GM12864 (cell line): ENCODE data around the gene ECI1.

Experiments used
- DNase-seq: peaks from one replicate; pipeline ENCODE4 v3.0.0-alpha.2; 2011; ENCODE audit warnings: low read depth
- H3K4me3 ChIP-seq: 2 replicates; pipeline ENCODE4 v1.5.1; 2011; ENCODE audit warnings: mild to moderate bottlenecking, low read depth, low read length, control low read depth
- TF ChIP-seq, protein P1 (sequence below): IDR thresholded peaks from 2 replicates; pipeline ENCODE4 v1.5.1; 2011; ENCODE audit warnings: low read depth, mild to moderate bottlenecking, moderate library complexity, low read length, control low read depth, inconsistent platforms; ENCODE audit errors: missing control alignments

ECI1 gene

DNA sequence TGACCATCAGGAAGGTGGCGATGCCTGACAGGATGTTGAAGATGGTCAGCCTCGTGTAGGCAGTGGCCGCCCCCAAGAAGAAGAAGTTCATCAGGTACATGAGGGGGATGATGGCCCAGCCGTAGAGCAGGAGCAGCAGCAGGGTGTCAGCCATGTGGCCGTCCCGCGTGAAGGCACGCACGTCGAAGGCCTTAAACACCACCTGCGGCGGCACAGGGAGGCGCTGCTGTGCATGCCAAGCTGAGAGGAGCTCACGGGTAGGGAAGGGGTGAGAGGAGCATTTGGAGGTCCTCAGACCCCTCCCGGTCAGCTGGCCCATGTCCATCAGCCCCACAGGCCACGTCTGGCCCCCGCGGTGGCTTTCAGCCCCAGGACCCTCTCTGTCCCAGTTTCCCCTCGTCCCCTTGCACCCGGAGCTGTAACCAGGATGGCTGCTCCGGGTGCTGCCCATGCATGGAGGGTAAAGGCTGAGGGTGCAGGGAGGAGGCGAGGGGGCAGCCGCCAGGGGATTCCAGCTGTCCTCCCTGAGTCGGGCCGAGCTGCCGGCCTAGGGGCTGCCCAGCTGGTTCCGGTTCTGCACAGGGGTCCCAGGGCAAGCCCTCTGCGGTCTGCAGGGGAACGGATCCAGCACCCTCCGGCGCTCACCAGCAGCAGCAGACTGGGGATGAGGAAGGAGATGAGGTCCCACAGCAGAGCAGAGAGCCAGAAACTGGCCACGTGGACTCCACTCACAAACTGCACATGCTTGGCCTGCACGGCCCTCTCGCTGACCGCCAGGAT, 33.6 kb upstream of the ECI1 start:
- TF ChIP-seq, protein P1, sequence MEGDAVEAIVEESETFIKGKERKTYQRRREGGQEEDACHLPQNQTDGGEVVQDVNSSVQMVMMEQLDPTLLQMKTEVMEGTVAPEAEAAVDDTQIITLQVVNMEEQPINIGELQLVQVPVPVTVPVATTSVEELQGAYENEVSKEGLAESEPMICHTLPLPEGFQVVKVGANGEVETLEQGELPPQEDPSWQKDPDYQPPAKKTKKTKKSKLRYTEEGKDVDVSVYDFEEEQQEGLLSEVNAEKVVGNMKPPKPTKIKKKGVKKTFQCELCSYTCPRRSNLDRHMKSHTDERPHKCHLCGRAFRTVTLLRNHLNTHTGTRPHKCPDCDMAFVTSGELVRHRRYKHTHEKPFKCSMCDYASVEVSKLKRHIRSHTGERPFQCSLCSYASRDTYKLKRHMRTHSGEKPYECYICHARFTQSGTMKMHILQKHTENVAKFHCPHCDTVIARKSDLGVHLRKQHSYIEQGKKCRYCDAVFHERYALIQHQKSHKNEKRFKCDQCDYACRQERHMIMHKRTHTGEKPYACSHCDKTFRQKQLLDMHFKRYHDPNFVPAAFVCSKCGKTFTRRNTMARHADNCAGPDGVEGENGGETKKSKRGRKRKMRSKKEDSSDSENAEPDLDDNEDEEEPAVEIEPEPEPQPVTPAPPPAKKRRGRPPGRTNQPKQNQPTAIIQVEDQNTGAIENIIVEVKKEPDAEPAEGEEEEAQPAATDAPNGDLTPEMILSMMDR: no peak
- no peak for DNase-seq
- H3K4me3 ChIP-seq: no peak overlapping the region

DNA sequence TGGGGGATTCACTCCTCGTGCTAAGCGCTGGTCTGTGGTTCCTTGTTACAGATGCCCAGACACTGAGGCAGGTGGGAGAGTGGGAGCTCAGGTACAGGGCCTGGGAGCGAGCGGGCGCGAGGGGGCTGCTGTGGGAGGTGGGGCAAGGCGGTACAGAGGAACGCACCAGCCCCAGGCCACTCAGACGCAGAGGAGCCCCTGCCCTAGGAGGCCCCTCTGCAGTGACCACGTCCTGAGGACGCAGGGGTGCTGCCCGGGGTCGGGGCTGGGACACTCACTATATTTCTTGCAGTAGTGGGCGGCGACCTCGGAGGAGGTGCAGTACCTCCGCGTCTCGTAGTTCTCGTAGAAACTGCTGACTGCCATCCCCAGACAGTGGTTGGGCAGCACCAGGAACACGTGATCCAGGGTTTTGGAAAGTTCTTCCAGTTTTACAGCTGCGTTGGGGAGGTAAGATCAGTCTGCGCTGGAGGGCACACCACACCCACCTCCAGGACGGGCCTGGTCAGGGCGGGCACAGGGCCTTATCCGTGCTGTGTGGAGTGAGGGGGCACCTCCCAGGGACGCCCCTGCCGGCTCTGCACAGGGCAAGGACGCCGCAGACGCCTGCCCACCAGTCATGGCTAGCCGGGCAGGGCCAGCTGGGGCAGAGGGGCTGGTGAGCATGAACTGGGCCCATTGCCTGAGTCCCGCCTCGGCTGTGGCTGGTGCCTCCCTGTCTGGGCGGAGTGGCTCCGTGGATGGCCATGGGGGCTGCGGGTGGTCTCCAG, 32.8 kb upstream of the ECI1 start:
- no peak for DNase-seq
- H3K4me3 ChIP-seq: no peak overlapping the region

DNA sequence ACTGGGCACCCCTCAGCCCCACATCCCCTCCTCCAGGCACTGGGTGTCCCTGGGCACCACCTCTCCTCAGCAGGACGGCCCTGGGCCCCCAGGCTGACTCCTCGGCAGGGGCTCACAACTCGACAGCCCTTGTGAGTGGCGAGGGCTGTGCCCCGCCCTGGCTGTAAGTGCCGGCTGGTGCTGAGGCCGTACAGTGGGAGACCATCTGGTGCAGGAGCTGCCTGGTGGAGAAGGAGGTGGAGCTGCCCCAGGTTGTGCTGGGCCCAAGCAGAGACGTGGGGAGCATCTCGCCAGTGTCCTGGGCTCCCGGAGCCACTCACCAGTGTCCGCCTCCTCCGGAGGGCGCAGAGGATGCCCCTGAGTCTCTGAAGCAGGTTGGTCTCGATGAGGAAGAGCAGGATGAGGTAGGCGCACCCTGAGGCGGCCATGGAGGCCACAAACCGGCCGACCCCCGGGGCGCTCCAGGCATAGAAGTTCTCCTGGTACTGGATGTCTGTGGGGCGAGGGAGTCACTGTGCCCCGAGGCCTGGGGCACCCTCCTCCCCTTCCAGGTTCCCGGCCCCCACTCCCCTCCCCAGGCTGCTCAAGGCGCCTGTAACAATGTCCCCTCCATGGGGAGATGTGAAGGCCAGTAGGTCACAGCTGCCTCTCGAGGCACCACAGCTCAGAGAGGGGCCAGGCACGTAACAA, 31.6 kb upstream of the ECI1 start:
- H3K4me3 ChIP-seq: no peak overlapping the region
- TF ChIP-seq, protein P1: no peak
- no peak for DNase-seq

More for the DNA sequence above, 32.8 kb upstream of the ECI1 start:
- TF ChIP-seq, protein P1: no peak

DNA sequence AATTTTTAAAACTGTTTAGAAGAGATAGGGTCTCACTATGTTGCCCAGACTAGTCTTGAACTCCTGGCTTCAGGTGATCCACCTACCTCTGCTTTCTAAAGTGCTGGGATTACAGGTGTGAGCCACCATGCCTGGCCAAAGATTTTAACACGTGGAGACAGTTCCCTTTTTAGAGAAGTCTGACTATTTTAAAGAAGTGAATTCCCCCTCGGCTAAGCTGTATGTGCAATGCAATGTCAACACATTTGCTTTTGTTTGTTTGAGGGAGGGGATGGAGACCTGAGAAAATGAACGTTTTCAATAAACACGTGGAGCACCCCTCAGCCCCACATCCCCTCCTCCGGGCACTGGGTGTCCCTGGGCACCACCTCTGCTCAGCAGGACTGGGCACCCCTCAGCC, 30.9 kb upstream of the ECI1 start:
- H3K4me3 ChIP-seq: no peak overlapping the region
- TF ChIP-seq, protein P1: no peak
- DNase-seq: no peak

DNA sequence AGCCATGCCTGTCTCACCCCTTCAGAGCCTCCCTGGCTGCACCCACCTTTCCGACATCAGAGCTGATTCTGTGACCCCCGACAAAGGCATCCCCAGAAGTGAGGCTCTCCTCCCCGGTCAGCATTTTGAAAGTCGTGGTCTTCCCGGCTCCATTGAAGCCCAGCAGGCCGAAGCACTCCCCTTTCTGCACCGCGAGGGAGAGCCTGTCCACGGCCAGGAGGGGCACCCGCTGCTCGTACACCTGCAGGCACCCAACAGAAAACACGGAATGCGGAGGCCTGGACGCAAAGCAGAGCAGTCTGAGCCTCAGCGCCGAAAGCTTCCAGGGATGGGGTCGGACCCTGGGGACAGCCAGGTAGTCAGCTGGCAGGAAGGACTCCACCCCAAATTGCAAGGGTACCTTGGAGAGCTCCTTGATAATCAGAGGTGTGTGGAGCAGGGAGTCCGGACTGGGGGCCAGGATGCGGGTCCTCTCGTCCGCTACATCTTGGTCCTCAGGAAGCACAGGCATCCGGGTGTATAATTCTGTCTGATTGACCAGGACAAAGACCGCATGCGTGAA, 29.7 kb upstream of the ECI1 start:
- TF ChIP-seq, protein P1: no peak
- DNase-seq: no peak
- H3K4me3 ChIP-seq: no peak overlapping the region

DNA sequence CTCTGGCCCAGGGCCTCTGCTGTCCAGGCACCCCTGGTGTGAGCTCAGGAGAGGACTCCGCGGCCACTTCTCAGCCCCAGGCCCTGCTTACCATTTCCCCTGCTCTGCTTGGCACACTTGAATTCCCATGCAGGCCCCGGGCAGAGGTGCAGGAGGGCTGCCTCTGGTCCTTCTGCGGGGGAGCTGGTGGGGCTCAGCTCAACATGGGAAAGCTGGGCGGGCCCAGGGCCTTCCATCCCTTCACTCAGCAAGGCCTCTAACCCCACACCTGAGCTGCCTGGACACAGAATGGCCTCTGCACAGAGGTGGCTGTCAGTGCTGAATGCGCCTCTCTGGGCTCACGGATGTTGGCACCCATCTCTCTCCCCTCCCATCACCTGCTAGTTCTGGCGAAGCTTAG, 29.1 kb upstream of the ECI1 start:
- no peak overlapping the region for H3K4me3 ChIP-seq
- TF ChIP-seq, protein P1: no peak
- DNase-seq: no peak
